Right lung (tissue), 5 donors: Measurements from ENCODE around the gene TAS1R2. TPM values are rescaled to one million over a fixed set of nuclear protein-coding genes. Genes with fewer than 3 reads are reported as not detected.

ENCODE experiments used
- DNase-seq, 2 donors: peaks; one replicate each; pipeline ENCODE4 v3.0.0-alpha.2; 2013
- polyA plus RNA-seq, 5 donors: library from polyadenylated mRNA; unstranded; fragments of 120-200 nt; gene quantifications; one replicate each; pipeline versions ENCODE4 v1.2.1 to v1.2.3, GENCODE V29; 2013; ENCODE audit warnings: inconsistent platforms in 1 of 5, low replicate concordance in 1 of 5; ENCODE audit not compliant: insufficient read length in 5 of 5, insufficient read depth in 1 of 5

TAS1R2 gene
- polyA plus RNA-seq, 5 donors = not detected

DNA sequence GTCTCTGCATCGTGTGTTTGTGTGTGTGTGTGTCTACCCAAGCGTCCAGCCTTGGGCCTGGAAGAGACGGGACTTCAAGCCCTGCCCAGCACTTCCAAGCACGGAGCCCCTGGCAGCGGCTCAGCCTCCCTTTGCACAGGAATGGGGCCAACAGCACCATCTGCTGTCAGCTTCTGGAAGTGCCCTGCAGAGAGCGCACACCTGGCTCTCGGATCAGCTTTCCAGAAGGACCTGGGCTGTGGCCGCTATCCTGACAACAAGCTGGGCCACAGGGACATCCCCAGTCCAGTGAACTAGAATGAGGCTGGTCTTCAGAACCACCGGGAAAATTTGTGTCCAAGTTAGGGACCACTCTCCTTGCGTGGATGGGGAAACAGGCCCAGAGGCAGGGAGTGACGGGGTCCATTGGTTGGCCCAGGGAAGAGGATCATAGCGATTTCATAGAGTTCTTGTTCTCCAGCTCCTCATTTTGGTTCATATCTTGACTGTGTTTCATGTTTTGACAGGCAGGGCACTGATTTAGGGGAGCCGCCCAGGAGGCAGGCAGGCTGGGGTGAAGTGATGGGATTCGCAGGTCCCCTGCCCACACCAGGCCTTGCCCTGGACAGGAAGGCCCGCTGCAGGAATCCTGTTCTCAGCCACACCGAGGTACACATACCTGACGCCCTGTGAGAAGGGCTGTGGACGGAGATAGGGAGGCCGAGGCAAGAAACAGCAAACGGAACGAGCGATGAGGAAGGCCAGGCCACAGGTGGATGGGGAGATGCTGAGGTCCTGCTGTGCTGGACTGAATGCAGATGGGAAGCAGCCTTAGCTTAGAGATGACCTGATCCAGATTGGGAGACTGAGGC is 38.4 kb downstream of the TAS1R2 start:
- peak; percentile 68 to 80 for DNase-seq

- DNase-seq = no peak
Observed at GRCh38 chr1:18819986-18820790, 39.3 kb downstream of the TAS1R2 start.

GRCh38 chr1:18819203-18819602 is 40.3 kb downstream of the TAS1R2 start:
- no peak for DNase-seq

GRCh38 chr1:18817795-18818435 is 41.5 kb downstream of the TAS1R2 start:
- no peak for DNase-seq

DNA sequence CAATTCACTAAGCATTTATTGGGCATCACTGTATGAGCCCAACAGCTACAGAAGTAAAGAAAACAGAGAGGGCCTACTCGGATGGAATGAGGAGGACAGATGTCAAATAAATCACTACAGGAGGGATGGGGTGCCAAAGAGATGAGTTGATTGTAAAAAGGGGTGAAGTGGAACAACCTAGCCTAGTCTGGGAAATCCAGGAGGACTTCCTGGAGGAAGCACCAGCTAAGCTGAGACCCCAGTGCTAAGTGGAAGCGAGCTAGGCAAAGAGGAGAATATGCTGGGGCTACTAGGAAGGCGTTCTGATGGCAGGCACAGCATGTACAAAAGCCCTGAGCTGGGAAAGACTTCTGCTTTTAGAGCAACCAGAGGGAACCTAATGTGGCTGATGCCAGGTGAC is 42.1 kb downstream of the TAS1R2 start:
- no peak for DNase-seq

DNA sequence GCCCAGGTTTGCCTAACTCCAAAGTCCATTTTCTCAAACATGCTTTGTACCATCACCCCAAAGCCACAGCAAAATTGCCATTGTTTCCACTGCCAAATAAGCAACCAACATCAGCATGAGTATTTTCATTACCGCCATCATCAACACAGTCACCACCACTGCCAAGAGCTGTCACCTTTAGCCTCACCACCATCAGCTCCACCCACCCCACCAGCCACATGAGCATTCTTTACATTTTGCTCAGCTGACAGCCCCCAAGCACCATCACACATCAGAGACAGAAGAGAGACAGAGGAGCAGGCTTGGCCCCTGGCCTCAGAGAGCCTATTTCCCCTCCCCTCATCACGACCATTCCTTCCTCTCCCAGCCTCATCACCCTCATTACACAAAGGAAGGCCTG is 42.7 kb downstream of the TAS1R2 start:
- DNase-seq = no peak

DNA sequence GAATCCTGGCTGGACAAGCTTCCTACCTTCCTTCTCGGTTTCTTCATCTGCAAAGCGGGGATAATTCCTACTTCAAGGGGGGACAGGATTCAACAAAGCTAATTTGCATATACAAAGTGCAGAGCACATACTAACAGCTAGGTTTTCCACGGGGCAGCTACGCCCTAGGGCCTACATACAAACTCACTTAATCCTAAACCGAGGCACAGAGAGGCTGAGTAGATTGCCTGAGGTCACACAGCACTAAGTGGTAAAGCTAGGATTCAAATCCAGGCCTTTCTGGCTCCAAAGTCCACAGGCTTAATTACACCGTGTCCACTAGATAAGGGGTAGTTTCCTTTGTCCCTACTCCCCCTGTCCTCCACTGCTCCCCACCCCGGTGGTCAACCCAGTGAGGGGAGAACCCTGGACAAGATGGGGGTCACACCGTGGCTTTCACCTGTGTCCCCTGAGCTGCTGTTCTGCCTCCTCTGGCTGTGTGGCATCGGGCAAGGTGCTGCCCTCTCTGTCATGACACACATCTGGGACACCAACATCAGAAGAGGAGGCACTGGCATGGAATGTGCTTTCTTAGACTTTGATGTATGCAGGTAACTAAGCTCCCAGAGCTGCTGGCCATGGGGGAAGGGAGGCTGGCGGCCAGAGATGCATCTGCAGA is 44.5 kb downstream of the TAS1R2 start:
- no peak for DNase-seq

- DNase-seq = no peak
Observed at GRCh38 chr1:18814425-18814824, 45.0 kb downstream of the TAS1R2 start.

DNA sequence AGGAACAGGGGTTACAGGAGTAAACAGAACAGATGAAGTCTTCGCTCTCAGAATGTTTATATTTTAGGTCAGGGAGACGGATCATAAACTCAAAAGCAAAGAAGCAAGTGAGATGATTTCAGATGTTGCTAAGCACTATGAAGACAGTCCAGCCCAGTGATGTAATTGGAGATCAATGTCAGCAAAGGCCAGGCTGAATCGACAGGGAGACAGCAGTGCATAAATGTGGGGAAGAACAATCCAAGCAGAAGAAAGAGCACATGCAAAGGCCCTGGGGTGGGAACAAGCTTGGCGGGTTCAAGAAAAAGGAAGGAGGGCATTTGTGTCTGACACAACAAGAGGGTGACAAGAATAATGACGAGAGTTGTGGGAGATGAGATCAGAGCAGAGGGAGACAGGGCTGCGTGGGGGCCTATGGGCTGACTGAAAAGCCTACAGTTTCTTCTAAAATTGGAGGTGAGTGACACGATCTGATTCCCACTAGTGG is 47.0 kb downstream of the TAS1R2 start:
- DNase-seq = no peak

GRCh38 chr1:18811733-18812452 is 47.6 kb downstream of the TAS1R2 start:
- DNase-seq = no peak

GRCh38 chr1:18809953-18810899 is 49.2 kb downstream of the TAS1R2 start:
- no peak for DNase-seq

GRCh38 chr1:18808550-18808949 is 50.9 kb downstream of the TAS1R2 start:
- no peak for DNase-seq

- no peak for DNase-seq
Observed at GRCh38 chr1:18807334-18808063, 52.0 kb downstream of the TAS1R2 start.

DNA sequence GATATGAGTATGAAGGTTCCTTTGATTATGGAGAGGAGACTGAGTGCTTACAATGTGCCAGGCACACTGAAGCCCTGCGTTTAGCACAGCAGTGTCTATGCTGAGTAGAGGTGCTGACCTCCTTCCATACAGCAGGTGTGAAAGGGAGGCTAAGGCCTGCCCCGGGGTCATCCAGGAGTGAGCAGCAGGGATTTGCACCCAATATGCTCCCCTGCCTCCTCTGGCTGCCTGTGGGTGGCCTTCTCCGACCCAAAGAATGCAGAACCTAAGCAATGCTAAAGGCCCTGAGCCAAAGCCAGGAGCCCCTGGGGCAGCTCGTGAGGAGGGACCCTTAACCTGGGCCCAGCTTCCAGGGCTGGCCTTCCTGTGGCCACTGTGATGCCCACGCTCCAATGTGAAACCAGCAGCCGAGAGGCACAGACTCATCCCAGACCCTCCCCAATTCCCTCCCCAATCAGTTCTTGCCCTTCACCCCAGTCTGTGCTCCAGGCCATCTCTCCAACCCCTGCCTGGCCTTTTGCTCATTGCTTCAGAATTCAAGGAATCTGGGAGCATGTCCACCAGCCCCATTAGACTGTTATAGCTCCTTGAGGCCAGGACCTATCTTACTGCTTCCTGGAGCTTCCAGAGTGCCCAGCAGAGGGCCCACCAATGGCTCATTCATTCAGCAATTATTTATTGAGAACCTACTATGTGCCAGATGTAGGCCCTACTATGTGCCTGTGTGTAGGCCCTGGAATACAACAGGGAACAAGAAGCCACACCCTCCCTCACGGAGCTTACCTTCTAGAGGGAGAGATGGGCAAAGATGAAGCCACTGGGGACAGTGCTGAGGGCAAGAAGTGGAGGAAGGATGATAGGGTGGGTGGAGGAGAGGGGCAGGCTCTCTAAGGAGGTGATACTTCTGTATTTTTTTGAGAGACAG is 53.3 kb downstream of the TAS1R2 start:
- DNase-seq = no peak

DNA sequence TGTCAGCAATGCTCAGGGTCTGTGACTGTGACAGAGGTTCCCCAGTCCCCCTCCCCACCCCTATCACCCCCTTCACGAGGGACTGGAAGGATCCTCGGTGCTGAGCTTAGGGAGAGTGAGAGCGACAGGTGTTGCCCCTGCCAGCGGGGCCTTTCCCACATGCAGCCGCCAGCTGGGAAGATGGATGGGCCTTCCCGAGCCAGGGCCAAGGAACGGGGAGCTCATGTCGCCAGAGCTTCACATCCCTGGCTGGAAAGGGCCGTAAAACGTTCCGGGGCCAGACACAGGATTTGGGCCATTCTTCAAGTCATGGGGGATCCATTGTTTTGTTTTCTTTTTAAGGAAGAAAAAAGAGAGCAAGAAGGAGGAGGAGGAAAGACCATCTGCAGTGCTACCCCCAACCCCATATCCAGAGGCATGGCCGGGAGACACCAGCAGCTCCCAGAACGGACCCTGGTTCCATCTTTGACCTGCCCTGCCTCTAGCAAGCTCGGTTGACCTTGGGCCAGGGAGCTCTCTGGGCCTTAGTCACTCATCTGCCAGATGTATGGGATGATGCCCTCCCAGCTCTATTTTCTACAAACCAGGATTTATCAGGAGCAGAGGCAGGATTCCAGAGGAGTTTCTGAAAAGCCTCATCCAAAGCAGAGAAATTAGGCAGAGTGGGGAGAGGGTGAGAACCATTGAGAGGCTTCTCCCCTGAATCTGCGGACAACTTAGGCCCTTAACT is 54.1 kb downstream of the TAS1R2 start:
- DNase-seq = no peak

DNA sequence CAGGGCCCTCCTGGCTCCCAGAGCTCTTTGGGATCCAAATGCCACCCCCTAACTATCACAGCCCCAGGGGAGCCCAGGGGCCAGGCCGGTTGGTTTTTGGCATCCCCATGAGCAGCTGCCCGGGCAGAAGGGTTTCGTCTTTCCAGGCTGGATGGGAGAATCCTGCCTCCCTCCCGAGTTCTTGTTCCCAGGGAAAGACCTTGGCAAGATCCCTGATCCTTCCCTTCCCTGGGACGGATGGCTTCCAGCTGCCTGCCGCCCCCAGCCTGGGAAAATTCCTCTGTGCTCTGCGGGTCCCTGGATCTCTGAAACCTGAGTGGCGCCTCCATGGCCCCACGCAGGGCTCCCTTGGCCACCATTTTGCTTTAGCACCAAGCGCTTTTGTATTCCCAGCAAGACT is 55.6 kb downstream of the TAS1R2 start:
- peak; percentile 47 to 57 for DNase-seq

- peak; percentile 32 to 55 for DNase-seq
Observed at GRCh38 chr1:18803151-18803791, 56.2 kb downstream of the TAS1R2 start.
